GM21825 (cell line): Measurements from ENCODE around the gene STRIP1.

Source experiments
- ATAC-seq: cut with Tn5 transposase; IDR thresholded peaks from one replicate; pipeline ENCODE4 v1.9.1; 2021; ENCODE audit warnings: mild to moderate bottlenecking, moderate library complexity; ENCODE audit not compliant: unreplicated experiment

The STRIP1 gene, protein sequence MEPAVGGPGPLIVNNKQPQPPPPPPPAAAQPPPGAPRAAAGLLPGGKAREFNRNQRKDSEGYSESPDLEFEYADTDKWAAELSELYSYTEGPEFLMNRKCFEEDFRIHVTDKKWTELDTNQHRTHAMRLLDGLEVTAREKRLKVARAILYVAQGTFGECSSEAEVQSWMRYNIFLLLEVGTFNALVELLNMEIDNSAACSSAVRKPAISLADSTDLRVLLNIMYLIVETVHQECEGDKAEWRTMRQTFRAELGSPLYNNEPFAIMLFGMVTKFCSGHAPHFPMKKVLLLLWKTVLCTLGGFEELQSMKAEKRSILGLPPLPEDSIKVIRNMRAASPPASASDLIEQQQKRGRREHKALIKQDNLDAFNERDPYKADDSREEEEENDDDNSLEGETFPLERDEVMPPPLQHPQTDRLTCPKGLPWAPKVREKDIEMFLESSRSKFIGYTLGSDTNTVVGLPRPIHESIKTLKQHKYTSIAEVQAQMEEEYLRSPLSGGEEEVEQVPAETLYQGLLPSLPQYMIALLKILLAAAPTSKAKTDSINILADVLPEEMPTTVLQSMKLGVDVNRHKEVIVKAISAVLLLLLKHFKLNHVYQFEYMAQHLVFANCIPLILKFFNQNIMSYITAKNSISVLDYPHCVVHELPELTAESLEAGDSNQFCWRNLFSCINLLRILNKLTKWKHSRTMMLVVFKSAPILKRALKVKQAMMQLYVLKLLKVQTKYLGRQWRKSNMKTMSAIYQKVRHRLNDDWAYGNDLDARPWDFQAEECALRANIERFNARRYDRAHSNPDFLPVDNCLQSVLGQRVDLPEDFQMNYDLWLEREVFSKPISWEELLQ

GRCh38 chr1:110034451-110035235 lies at the start of gene STRIP1:
Gene STRIP1 (plus strand): TSS chr1:110034624. CDS start chr1:110034638, 14 bp downstream.
- peak; percentile 89 for ATAC-seq

- ATAC-seq, result no peak
Measured at GRCh38 chr1:109985247-109986053, 49.0 kb upstream of the STRIP1 start.

DNA sequence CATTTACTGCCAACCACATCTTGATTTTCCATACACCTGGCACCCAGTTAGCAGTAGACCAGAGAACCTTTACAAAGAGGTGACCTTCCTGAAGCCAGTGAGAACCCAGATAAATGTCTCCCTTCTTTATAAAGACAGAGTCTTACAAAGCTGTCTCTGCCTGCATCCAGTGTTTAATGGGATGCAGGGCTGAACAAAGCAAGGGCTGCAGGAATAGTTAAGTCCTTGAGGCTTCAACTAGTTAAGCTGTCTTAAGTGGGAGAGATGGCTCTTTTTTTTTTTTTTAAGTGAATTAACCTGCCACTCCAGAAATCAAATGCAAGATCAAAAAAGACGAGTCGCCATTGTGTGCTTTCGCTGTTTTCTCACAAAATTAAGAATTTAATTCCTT lies 48.4 kb upstream of the STRIP1 start:
- no peak for ATAC-seq

- no peak for ATAC-seq
Measured at GRCh38 chr1:109988349-109988914, 46.0 kb upstream of the STRIP1 start.

DNA sequence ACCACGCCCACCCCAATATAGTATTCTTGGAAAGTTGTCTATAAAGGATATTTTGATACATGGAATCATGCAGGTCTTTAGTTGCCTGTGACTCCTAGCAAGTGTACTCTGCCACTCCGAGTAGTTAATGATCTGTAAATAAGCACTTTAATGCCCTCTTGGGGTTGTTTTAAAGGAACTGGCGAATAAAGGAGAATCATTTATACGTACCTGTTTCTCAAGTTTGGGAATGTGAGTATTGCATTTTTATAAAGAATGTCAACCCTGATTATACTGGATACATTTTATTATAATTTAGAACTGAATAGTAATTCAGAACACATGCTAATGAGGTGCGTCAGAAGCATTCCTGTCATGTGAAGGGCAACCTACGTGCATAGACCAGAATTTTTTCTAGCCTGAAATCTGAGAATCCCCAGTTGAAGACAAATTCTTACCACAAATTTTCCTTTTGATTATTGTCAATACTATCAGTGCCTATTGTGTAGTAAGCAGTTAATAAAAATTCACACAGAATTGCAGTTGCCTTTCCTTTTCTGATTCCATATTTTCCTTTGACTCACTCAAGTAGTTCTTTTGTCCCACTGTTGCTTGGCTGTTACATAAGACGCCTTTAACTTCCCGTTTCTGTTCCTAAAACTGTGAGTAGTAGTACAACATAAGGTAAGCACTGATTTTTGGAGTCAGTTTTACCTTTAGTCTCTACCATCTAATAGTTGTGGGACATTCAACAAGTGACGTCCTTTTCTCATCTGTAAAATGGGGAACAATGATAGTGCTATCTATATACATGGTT lies 44.7 kb upstream of the STRIP1 start:
- no peak for ATAC-seq

DNA sequence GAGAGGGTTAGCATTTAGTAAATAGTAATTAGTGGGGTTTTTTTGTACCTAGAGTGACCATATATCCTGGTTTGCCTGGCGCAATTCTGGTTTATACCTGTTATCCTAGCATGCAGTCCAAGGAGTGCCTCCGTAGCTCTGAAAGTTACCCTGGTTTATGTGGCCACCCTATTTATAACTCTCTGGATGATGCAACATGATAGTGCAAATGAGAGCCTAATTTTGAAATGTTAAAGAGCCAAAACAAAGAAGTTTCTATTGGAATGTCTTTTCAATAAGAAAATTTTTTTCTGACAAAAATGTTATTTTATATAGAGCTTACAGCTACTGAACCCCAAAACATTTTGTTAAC lies 44.1 kb upstream of the STRIP1 start:
- no peak for ATAC-seq

- ATAC-seq, result no peak
Measured at GRCh38 chr1:109991400-109991925, 43.0 kb upstream of the STRIP1 start.

- ATAC-seq, result no peak
Measured at GRCh38 chr1:109993885-109994284, 40.5 kb upstream of the STRIP1 start.

DNA sequence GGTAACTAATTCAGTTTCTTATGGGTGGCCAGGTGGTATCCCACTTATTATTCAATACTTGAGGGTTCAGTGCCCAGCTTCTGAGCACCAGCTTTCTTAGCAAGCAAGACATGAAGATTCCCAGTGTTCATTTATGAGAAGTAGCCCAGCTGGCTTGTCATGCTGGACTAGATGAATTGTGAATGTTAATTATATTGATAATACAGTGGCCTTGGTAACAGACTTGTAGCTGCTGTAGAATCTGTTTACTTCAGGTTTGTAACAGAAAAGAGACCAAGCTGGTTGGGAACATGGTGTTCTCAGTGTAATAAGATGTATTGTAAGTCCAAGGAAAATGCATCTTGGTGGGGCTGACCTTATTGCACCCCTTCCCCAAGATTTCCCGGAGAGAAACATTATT lies 39.8 kb upstream of the STRIP1 start:
- no peak for ATAC-seq

GRCh38 chr1:109995536-109995935 lies 38.9 kb upstream of the STRIP1 start:
- no peak for ATAC-seq

GRCh38 chr1:109996476-109996875 lies 37.9 kb upstream of the STRIP1 start:
- ATAC-seq, result no peak

DNA sequence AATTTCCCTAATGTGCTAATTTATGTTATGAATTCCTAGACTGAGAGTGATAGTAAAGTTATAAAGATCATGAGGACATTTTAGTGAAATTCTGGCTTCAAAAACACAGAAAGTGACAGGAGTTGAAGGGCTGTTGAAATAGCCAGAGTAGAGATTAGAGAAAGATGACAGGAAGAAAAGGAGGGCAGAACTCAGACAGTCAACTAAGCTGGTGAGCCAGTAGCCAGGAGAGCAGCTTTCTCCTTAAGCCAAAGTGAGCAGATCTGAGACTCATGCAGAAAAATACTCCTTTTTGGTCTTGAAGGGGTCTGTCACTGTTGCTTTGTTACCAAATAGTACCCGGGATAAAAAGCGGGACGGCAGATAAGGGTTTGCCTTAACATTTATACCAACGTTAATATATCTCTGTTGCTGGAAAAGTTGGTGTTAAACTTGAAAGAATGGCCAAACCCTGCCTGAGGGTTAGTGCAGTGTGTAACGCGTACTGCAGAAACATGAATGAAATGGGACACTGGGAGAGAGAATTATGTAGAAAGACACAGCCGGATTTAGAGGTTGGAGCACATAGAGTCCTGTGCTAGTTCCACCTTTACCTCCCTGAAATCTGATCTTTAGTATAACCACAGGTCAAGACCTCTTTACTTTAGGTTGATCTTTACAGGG lies 37.1 kb upstream of the STRIP1 start:
- no peak for ATAC-seq

GRCh38 chr1:109997867-109998229 lies 36.6 kb upstream of the STRIP1 start:
- ATAC-seq, result no peak

DNA sequence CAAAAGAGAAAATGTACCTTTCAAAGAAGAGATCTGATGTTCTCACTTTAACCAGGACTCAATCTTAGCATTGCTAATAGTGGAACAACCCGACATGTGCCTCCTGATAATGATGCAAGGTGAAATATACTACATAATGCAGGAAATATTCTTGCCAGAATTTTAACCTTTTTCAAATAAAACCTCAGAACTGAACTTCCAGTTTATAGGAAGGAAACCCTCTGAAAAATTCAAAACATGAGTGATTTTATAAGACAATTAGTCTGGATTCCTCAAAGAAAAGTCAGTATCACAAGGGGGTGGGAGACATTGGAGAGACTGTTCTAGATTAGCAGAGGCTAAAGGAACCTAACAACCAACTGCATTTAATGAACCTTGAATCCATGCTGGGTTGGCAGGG lies 31.7 kb upstream of the STRIP1 start:
- ATAC-seq, result no peak

GRCh38 chr1:110003747-110004428 lies 30.5 kb upstream of the STRIP1 start:
- ATAC-seq, result peak; percentile 70

DNA sequence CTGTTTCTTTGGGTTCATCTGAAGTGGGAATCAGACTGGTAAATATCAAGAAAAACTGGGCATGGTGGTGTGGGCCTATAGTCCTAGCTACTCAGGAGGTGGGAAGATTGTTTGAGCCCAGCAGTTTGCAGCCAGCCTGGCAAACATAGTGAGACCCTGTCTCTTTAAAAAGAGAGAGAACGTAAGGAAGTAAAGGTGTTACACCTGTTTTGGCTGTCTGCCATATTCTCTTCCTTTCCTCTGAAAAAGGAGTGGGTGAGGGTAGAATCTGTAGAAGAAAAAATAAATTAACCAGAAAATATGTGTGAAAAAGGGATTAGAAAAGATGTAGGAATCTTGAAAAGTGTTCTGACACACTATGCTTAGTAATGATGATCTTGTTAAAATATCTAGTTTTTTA lies 29.8 kb upstream of the STRIP1 start:
- ATAC-seq, result no peak

DNA sequence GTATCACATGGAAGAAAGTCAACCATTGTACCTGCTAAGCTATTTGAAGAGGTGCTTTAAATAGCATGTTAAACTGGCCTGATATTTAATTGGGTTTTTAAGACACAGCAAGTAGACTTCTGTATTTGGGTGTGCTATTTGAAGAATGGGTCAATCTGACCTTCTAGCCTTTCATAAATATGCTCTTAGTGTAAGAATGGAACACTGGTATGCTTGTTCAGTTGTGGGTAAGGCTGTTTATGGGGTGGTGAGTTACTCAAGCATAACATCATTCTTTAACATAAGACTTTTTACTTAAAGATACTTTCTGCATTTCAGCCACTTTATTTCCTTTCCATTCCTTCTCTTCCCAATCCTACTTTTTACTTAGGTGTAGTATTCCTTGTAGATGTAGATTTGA lies 28.5 kb upstream of the STRIP1 start:
- no peak for ATAC-seq

- ATAC-seq, result no peak
Measured at GRCh38 chr1:110006516-110006915, 27.9 kb upstream of the STRIP1 start.
